Activated B cell treated with CpG ODN at 0.5 μM for 24 hours (primary cell): ENCODE data around the gene MS4A3. TPM values are rescaled to one million over a fixed set of nuclear protein-coding genes. Genes with fewer than 3 reads are reported as not detected.
"Not testable (repeated sequence)": the region's sequence is repeated elsewhere in the genome, so short reads cannot be mapped to it uniquely, and the experiment has no call there.

Experiments used
- ATAC-seq: fragments of 200-7000 bp; cut with Tn5 transposase; one replicate; pipeline ENCODE4 v1.10.0; 2021; ENCODE audit warnings: low read depth, mild to moderate bottlenecking, moderate library complexity
- CTCF ChIA-PET: fragments of 350-600 bp; sonication (Branson Sonifier 250); formaldehyde crosslinking; loops from one replicate; lab custom pipeline; 2021; ENCODE audit warnings: antibody characterized with exemption; lab: Charles Lee
- POLR2A ChIA-PET: fragments of 350-600 bp; sonication (Branson Sonifier 250); formaldehyde crosslinking; loops from one replicate; lab custom pipeline; 2021; ENCODE audit warnings: antibody characterized with exemption; lab: Charles Lee
- DNase-seq: peaks from one replicate; pipeline ENCODE4 v3.0.0; 2022
- H3K27ac Mint-ChIP-seq: one replicate; pipeline ENCODE4 v1.8.0; 2020; ENCODE audit warnings: mixed read lengths
- H3K27me3 Mint-ChIP-seq: one replicate; pipeline ENCODE4 v1.8.0; 2021; ENCODE audit warnings: mixed read lengths
- H3K36me3 Mint-ChIP-seq: one replicate; pipeline ENCODE4 v1.8.0; 2021; ENCODE audit warnings: low read depth, mixed read lengths
- H3K4me1 Mint-ChIP-seq: one replicate; pipeline ENCODE4 v1.8.0; 2021; ENCODE audit warnings: mixed read lengths
- H3K4me3 Mint-ChIP-seq: one replicate; pipeline ENCODE4 v1.8.0; 2020; ENCODE audit warnings: mild to moderate bottlenecking, mixed read lengths
- H3K9me3 Mint-ChIP-seq: one replicate; pipeline ENCODE4 v1.8.0; 2020; ENCODE audit warnings: mixed read lengths
- intact Hi-C: fragments of 100-400 bp; cut with micrococcal nuclease; formaldehyde crosslinking; loops from one replicate; pipeline ENCODE4 v1.15.1; 2024
- total RNA-seq: library from RNA; stranded (reverse); gene quantifications from 2 replicates; pipeline ENCODE4 v1.2.3, GENCODE V29; 2022
- TF ChIP-seq, protein P1 (sequence below): fragments of 200-600 bp; IDR thresholded peaks from one replicate; pipeline ENCODE4 v1.8.0; 2022; ENCODE audit warnings: antibody characterized with exemption, mild to moderate bottlenecking

Gene MS4A3
- total RNA-seq, 1 donor from 2014 or later = not detected

DNA sequence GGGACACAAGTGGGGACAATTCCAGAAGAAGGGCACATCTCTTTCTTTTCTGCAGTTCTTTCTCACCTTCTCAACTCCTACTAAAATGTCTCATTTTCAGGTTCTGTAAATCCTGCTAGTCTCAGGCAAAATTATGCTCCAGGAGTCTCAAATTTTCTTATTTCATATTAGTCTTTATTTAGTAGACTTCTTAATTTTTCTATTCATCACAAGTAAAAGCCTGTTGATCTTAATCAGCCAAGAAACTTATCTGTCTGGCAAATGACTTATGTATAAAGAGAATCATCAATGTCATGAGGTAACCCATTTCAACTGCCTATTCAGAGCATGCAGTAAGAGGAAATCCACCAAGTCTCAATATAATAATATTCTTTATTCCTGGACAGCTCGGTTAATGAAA is 31.9 kb downstream of the MS4A3 start, which contains the start of gene MS4A2:
Gene MS4A2, plus strand, starts transcription at position 301 of the 400 bp plus-strand sequence. CDS start 102 bp downstream, outside the sequence.
- ATAC-seq = no peak

DNA sequence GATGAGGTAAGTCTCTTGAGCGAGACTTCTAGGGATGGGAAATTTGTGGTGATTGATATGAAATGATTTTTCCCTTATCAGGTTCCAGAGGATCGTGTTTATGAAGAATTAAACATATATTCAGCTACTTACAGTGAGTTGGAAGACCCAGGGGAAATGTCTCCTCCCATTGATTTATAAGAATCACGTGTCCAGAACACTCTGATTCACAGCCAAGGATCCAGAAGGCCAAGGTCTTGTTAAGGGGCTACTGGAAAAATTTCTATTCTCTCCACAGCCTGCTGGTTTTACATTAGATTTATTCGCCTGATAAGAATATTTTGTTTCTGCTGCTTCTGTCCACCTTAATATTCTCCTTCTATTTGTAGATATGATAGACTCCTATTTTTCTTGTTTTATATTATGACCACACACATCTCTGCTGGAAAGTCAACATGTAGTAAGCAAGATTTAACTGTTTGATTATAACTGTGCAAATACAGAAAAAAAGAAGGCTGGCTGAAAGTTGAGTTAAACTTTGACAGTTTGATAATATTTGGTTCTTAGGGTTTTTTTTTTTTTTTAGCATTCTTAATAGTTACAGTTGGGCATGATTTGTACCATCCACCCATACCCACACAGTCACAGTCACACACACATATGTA is 39.1 kb downstream of the MS4A3 start:
- Mint-ChIP-seq H3K4me1 (peaks cover 3% of the 10 kb centered on the region), H3K4me3 (no peak overlapping the region), H3K36me3 (no peaks in the 10 kb centered on the region), H3K9me3 (no peaks in the 10 kb centered on the region), H3K27ac (no peak overlapping the region), H3K27me3 (peaks cover 2% of the 10 kb centered on the region)
- TF ChIP-seq, protein P1, sequence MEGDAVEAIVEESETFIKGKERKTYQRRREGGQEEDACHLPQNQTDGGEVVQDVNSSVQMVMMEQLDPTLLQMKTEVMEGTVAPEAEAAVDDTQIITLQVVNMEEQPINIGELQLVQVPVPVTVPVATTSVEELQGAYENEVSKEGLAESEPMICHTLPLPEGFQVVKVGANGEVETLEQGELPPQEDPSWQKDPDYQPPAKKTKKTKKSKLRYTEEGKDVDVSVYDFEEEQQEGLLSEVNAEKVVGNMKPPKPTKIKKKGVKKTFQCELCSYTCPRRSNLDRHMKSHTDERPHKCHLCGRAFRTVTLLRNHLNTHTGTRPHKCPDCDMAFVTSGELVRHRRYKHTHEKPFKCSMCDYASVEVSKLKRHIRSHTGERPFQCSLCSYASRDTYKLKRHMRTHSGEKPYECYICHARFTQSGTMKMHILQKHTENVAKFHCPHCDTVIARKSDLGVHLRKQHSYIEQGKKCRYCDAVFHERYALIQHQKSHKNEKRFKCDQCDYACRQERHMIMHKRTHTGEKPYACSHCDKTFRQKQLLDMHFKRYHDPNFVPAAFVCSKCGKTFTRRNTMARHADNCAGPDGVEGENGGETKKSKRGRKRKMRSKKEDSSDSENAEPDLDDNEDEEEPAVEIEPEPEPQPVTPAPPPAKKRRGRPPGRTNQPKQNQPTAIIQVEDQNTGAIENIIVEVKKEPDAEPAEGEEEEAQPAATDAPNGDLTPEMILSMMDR = no peak
- ChIA-PET CTCF (no interaction called here), POLR2A (no interaction called here)
- intact Hi-C loops = no loop called here
- DNase-seq = no peak
- ATAC-seq = no peak

More for the DNA sequence above, 31.9 kb downstream of the MS4A3 start, which contains the start of gene MS4A2:
- TF ChIP-seq, protein P1 = no peak
- H3K4me1 Mint-ChIP-seq = no peaks in the 10 kb centered on the region
- no peaks in the 10 kb centered on the region for H3K9me3 Mint-ChIP-seq
- intact Hi-C loops = no loop called here
- H3K36me3 Mint-ChIP-seq = no peaks in the 10 kb centered on the region
- no peak within 1 kb of the TSS for H3K27ac Mint-ChIP-seq
- H3K27me3 Mint-ChIP-seq = peaks cover 20% of the 10 kb centered on the region
- POLR2A ChIA-PET = no interaction called here
- DNase-seq = no peak
- no peak within 1 kb of the TSS for H3K4me3 Mint-ChIP-seq
- CTCF ChIA-PET = interaction anchor here (0.5 kb wide), 1 partner anchor 9 kb away, joined by 3 read pairs; no protein-coding TSS in a partner anchor

DNA sequence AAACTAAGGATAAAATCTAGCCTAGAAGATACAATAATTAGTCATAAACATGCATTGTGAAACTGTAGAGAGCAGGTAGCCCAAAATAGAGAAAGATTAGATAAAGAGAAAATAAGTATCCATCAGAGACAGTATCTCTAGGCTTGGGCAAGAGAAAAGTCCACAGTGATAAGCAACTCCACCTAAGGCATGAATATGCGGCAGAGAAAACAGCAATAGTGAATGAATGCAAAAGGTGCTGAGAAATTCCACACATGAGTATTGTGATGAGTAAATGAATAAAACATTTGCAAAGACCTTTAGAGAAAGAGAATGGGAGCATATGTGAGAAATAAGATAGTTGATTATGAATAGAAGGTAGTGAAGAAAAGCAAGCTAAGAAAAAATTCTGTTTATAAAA is 40.7 kb downstream of the MS4A3 start:
- DNase-seq (no peak), ATAC-seq (no peak)
- intact Hi-C loops = no loop called here
- Mint-ChIP-seq H3K4me3 (no peak overlapping the region), H3K36me3 (no peaks in the 10 kb centered on the region), H3K4me1 (peaks cover 14% of the 10 kb centered on the region), H3K27ac (no peak overlapping the region), H3K9me3 (no peaks in the 10 kb centered on the region), H3K27me3 (no peaks in the 10 kb centered on the region)
- CTCF ChIA-PET = no interaction called here
- POLR2A ChIA-PET = no interaction called here
- TF ChIP-seq, protein P1 = no peak

DNA sequence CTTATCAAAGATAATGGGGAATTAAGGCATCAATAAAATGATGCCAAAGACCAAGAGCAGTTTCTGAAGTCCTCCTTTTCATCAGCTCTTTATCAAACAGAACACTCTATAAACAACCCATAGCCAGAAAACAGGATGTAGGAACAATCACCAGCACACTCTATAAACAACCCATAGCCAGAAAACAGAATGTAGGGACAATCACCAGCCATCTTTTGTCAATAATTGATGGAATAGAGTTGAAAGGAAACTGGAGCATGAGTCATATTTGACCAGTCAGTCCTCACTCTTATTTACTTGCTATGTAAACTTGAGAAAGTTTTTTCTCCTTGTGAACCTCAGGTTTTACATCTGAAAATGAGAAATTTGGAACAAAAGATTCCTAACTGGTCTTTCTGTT is 42.0 kb downstream of the MS4A3 start:
- no peaks in the 10 kb centered on the region for H3K36me3 Mint-ChIP-seq
- no peak overlapping the region for H3K27ac Mint-ChIP-seq
- CTCF ChIA-PET = no interaction called here
- H3K4me3 Mint-ChIP-seq = no peak overlapping the region
- H3K4me1 Mint-ChIP-seq = peaks cover 14% of the 10 kb centered on the region
- DNase-seq (no peak), ATAC-seq (no peak)
- intact Hi-C loops = no loop called here
- no peaks in the 10 kb centered on the region for H3K9me3 Mint-ChIP-seq
- TF ChIP-seq, protein P1 = no peak
- no peaks in the 10 kb centered on the region for H3K27me3 Mint-ChIP-seq
- POLR2A ChIA-PET = no interaction called here

DNA sequence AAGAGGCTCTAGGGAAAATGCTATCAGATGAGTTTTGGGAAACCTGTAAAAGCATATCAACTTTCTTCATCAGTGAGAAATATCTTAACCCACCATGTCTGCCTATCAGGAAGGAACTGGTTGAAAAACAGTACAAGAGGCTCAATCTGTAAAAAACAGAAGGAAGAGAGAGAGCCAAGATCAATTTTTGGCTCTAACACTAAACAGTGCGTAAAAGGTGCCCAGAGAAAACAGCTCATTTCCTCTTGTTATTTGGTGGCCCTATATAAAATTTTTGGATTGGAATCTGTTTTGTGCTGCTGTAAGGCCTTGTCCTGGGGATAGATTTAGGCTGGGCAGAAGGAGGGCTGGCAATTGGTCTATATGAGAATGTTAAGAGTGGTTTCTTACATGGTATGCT is 44.1 kb downstream of the MS4A3 start:
- Mint-ChIP-seq H3K9me3 (no peaks in the 10 kb centered on the region), H3K36me3 (no peaks in the 10 kb centered on the region), H3K4me1 (peaks cover 14% of the 10 kb centered on the region), H3K4me3 (no peak overlapping the region), H3K27ac (no peak overlapping the region), H3K27me3 (no peaks in the 10 kb centered on the region)
- intact Hi-C loops = no loop called here
- CTCF ChIA-PET = no interaction called here
- TF ChIP-seq, protein P1 = no peak
- no peak for ATAC-seq
- no peak for DNase-seq
- POLR2A ChIA-PET = no interaction called here

DNA sequence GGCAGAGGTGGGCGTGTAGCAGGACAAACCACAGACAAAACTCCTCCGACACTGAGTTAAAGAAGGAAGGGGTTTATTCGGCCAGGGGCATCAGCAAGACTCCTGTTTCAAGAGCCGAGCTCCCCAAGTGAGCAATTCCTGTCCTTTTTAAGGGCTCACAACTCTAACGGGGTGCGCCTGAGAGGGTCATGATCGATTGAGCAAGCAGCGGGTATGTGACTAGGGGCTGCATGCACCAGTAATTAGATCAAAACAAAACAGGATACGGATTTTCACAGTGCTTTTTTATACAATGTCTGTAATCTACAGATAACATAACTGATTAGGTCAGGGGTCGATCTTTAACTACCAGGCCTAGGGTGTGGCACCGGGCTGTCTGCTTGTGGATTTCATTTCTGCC is 44.9 kb downstream of the MS4A3 start:
- H3K27ac Mint-ChIP-seq, intact Hi-C loops: not testable (repeated sequence)

DNA sequence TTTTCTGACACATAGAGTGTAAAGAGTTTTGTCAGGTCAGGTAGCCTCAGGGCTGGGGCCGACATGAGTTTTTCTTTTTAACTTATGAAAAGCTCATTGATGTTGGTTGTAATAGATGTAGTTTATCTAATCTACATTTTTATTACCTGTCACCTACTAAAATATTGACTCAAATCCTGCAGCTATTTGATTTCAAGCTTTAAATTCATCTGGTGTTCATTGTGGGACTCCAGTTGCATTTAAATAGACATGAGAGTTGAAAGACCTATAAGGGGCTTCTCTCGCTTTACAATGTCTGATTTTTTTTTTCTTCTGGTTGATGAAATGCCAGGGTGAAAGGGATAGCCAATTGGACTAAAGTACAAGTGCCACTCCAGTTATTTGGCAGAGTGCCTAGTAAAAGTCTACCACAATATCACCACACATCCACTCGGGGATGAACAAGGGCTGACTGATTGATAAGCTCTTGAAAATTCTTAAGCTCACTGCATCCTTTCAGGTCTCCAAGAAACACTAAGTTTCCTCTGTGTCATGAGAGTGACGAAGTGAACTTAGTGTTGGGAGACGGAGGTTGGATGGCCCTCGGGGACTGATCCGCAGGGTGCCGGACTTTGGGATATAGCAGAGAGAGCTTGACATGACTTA is 48.1 kb downstream of the MS4A3 start:
- DNase-seq, ATAC-seq, H3K4me3 Mint-ChIP-seq, intact Hi-C loops, H3K27me3 Mint-ChIP-seq, H3K36me3 Mint-ChIP-seq, H3K27ac Mint-ChIP-seq, H3K9me3 Mint-ChIP-seq, POLR2A ChIA-PET: not testable (repeated sequence)
- CTCF ChIA-PET = interaction anchor here (1.0 kb wide), 1 partner anchor 57 kb away, joined by 3 read pairs; no protein-coding TSS in a partner anchor
- peaks cover 14% of the 10 kb centered on the region for H3K4me1 Mint-ChIP-seq

More for the DNA sequence above, 44.9 kb downstream of the MS4A3 start:
- Mint-ChIP-seq H3K4me3 (peak overlapping the region; percentile 24), H3K4me1 (peaks cover 14% of the 10 kb centered on the region)
- H3K9me3 Mint-ChIP-seq, ATAC-seq, DNase-seq, H3K27me3 Mint-ChIP-seq, CTCF ChIA-PET, H3K36me3 Mint-ChIP-seq, POLR2A ChIA-PET: not testable (repeated sequence)
